ENCODE data around the gene FGF19. TPM values are rescaled to one million over a fixed set of nuclear protein-coding genes. Genes with fewer than 3 reads are reported as not detected.
A peak's percentile ranks its signal among the peaks of the same experiment; 100 is the strongest.

The FGF19 gene
- total and polyA plus RNA-seq, 9 of the 15 experiments (the other 6 are each of a cell fraction or from before 2014, with no cell fraction given), result 0.11 TPM; not detected in 8

DNA sequence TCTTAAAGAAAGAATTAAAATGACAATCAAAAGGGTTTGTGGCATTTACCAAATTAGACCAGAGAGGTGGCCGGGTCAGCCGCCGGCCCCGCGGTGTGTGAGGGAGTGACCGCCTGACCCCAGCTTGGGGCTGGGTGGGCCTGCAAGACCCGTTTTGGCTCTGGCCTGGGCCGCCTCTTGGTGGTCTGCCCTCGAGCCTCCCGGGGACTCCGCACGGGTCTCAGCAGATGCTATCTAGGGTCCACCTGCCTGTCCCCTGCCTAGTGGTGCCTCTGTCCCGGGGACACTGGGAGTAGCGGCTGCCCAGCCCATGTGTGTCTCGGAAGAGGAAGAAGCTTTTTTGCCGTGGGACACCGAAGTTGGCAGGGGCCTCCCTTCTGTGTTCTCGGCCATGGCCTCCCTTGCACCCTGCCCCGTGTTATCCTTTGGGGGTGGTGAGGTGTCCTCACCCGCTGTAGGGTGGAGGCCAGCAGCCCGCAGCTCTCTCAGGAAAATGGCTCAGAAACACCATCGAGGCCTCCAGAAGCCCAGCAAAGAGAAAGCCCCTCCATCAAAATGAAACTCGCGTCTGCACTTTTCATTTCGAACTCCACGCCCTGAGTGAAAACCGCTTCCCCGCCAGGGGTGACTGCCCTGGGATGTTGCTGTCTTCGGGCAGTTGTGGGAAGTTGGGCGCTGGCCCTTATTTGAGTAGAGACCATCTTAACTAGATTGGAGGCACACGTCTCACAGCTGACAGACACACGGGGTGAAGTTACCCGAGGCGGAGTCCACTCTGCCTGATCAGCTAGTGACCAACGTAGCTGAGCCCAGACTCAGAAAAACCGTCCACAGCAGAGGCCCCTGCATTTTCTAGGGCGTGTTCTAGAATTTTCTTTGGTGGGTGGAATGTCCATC lies 54.9 kb downstream of the FGF19 start:
- no peak overlapping the region for H2AFZ ChIP-seq (ENCODE audit: low read depth, low read length)
- intact Hi-C loops (cut with micrococcal nuclease), result loop anchor here (10.0 kb wide), 3 partner anchors 414 to 1014 kb away; no protein-coding TSS in a partner anchor
- no peaks in the 10 kb centered on the region; the same call in none of the 2 replicates for H4K20me1 ChIP-seq (replicated peaks; ENCODE audit: control insufficient read depth, insufficient read depth, low read length)
- H3K9ac ChIP-seq (ENCODE audit: insufficient read depth in 1 of 2, low read depth in 2 of 2, low read length in 2 of 2), result peak overlapping the region in 1 of 2 experiments; percentile 35; a peak in 1 of 4 replicates
- ChIA-PET CTCF (ENCODE audit: low intra/inter-chr PET ratio) (no interaction called here), POLR2A (no interaction called here)
- in situ Hi-C loops (cut with MboI), result no loop called here
- DNase-seq (ENCODE audit: extremely low read depth in 1 of 4, low spot score in 3 of 4) (no peak), ATAC-seq (no peak), FAIRE-seq (no peak)
- H3K9me3 ChIP-seq (replicated peaks; ENCODE audit: control insufficient read depth, insufficient read depth, low read depth, low read length), result no peaks in the 10 kb centered on the region
- H3K36me3 ChIP-seq (ENCODE audit: control insufficient read depth, insufficient read depth, low read length), result no peaks in the 10 kb centered on the region
- 70% methylated on average over 34 of the region's 37 CpGs for WGBS (ENCODE audit: insufficient coverage, low coverage, missing lambda C conversion rate)
- H3K79me2 ChIP-seq (ENCODE audit: control insufficient read depth, insufficient read depth, low read length), result no peaks in the 10 kb centered on the region
- no peak overlapping the region for H3K27ac ChIP-seq (ENCODE audit: extremely low read depth, low read depth, low read length)
- H3K4me3 ChIP-seq, result no peak overlapping the region
- peaks cover 3 to 51% of the 10 kb centered on the region in 2 experiments; a peak in 4 of 5 replicates for H3K4me1 ChIP-seq (replicated peaks in 1 of 2; ENCODE audit: control insufficient read depth in 2 of 2, insufficient read depth in 2 of 2, low read length in 2 of 2)
- no TSS peak for BruUV-seq (replicated peaks)
- no peak for TF ChIP-seq ILK (tag; IDR thresholded peaks at IDR 0.05; ENCODE audit: borderline replicate concordance, low read depth)
- 0 out of 2 replicates have a peak, but pooled peaks have one; percentile 22 for TF ChIP-seq POLR2G (IDR thresholded peaks at IDR 0.05; ENCODE audit: low read depth, low read length)
- H3K27me3 ChIP-seq (ENCODE audit: control insufficient read depth in 2 of 2, insufficient read depth in 2 of 2, low read length in 2 of 2), result no peaks in the 10 kb centered on the region
- no peaks in the 10 kb centered on the region for H3K9me1 ChIP-seq (ENCODE audit: control insufficient read depth, insufficient read depth, low read length)
- H3K4me2 ChIP-seq (ENCODE audit: insufficient read depth, low read length), result no peak overlapping the region

Other genes with a start within 250 kb of the FGF19 start
- gene LINC01488, start 222.4 kb downstream of the FGF19 start, total RNA-seq (2014; rRNA removed), result not detected in 2 replicates
- gene LINC01488, start 222.4 kb downstream of the FGF19 start, total RNA-seq (2014; rRNA removed; fragmentation: Illumina TruSeq; extraction: Trizol), result not detected in 2 replicates
- not detected in 2 replicates for gene LINC01488, start 222.4 kb downstream of the FGF19 start, total RNA-seq (2015; rRNA removed; fragmentation: Illumina TruSeq; extraction: Trizol)
- gene LINC01488, start 222.4 kb downstream of the FGF19 start, total RNA-seq (2021), result not detected in 2 replicates
- not detected in 2 replicates for gene LINC01488, start 222.4 kb downstream of the FGF19 start, polyA plus RNA-seq (2011; rRNA removed)
- not detected in 2 replicates for gene LINC01488, start 222.4 kb downstream of the FGF19 start, polyA plus RNA-seq (2014; fragmentation: Illumina TruSeq; extraction: Trizol)
- not detected for gene LINC01488, start 222.4 kb downstream of the FGF19 start, polyA plus RNA-seq (2014; fragmentation: Nextera tagmentation; extraction: Ambion mirVana)
- gene LINC01488, start 222.4 kb downstream of the FGF19 start, polyA plus RNA-seq (2014; rRNA removed), result not detected in 2 replicates
- 7.7 and 11.4 TPM in 2 replicates for gene CCND1, start 62.9 kb downstream of the FGF19 start, total RNA-seq (2014; rRNA removed)
- gene CCND1, start 62.9 kb downstream of the FGF19 start, total RNA-seq (2014; rRNA removed; fragmentation: Illumina TruSeq; extraction: Trizol), result 3.1 TPM in 2 replicates
- 2.2 and 3.8 TPM in 2 replicates for gene CCND1, start 62.9 kb downstream of the FGF19 start, total RNA-seq (2015; rRNA removed; fragmentation: Illumina TruSeq; extraction: Trizol)
- gene CCND1, start 62.9 kb downstream of the FGF19 start, total RNA-seq (2021), result 18.9 and 23.3 TPM in 2 replicates
- 16.7 and 19.7 TPM in 2 replicates for gene CCND1, start 62.9 kb downstream of the FGF19 start, polyA plus RNA-seq (2011; rRNA removed)
- gene CCND1, start 62.9 kb downstream of the FGF19 start, polyA plus RNA-seq (2014; fragmentation: Illumina TruSeq; extraction: Trizol), result 3.0 and 6.5 TPM in 2 replicates
- gene CCND1, start 62.9 kb downstream of the FGF19 start, polyA plus RNA-seq (2014; fragmentation: Nextera tagmentation; extraction: Ambion mirVana), result under 1 TPM; 0.04 to 0.13 TPM
- gene CCND1, start 62.9 kb downstream of the FGF19 start, polyA plus RNA-seq (2014; rRNA removed), result 6.4 and 7.5 TPM in 2 replicates
- 26.0 and 27.9 TPM in 2 replicates for gene LTO1, start 28.7 kb downstream of the FGF19 start, total RNA-seq (2014; rRNA removed)
- 14.3 and 16.3 TPM in 2 replicates for gene LTO1, start 28.7 kb downstream of the FGF19 start, total RNA-seq (2014; rRNA removed; fragmentation: Illumina TruSeq; extraction: Trizol)
- 18.6 and 19.1 TPM in 2 replicates for gene LTO1, start 28.7 kb downstream of the FGF19 start, total RNA-seq (2015; rRNA removed; fragmentation: Illumina TruSeq; extraction: Trizol)
- gene LTO1, start 28.7 kb downstream of the FGF19 start, total RNA-seq (2021), result 18.7 and 21.4 TPM in 2 replicates
- gene LTO1, start 28.7 kb downstream of the FGF19 start, polyA plus RNA-seq (2011; rRNA removed), result 15.9 and 19.9 TPM in 2 replicates
- 18.9 and 20.3 TPM in 2 replicates for gene LTO1, start 28.7 kb downstream of the FGF19 start, polyA plus RNA-seq (2014; fragmentation: Illumina TruSeq; extraction: Trizol)
- 1 to 10 TPM; 2.6 to 3.7 TPM for gene LTO1, start 28.7 kb downstream of the FGF19 start, polyA plus RNA-seq (2014; fragmentation: Nextera tagmentation; extraction: Ambion mirVana)
- gene LTO1, start 28.7 kb downstream of the FGF19 start, polyA plus RNA-seq (2014; rRNA removed), result 36.8 and 43.4 TPM in 2 replicates
- not detected in 2 replicates for gene FGF4, start 71.3 kb upstream of the FGF19 start, total RNA-seq (2014; rRNA removed)
- gene FGF4, start 71.3 kb upstream of the FGF19 start, total RNA-seq (2014; rRNA removed; fragmentation: Illumina TruSeq; extraction: Trizol), result not detected in 2 replicates
- gene FGF4, start 71.3 kb upstream of the FGF19 start, total RNA-seq (2015; rRNA removed; fragmentation: Illumina TruSeq; extraction: Trizol), result not detected in 2 replicates
- gene FGF4, start 71.3 kb upstream of the FGF19 start, total RNA-seq (2021), result not detected in 2 replicates
- gene FGF4, start 71.3 kb upstream of the FGF19 start, polyA plus RNA-seq (2011; rRNA removed), result not detected in 2 replicates
- not detected in 2 replicates for gene FGF4, start 71.3 kb upstream of the FGF19 start, polyA plus RNA-seq (2014; fragmentation: Illumina TruSeq; extraction: Trizol)
- not detected for gene FGF4, start 71.3 kb upstream of the FGF19 start, polyA plus RNA-seq (2014; fragmentation: Nextera tagmentation; extraction: Ambion mirVana)
- not detected in 2 replicates for gene FGF4, start 71.3 kb upstream of the FGF19 start, polyA plus RNA-seq (2014; rRNA removed)
- not detected in 2 replicates for gene FGF3, start 115.4 kb upstream of the FGF19 start, total RNA-seq (2014; rRNA removed)
- not detected in 2 replicates for gene FGF3, start 115.4 kb upstream of the FGF19 start, total RNA-seq (2014; rRNA removed; fragmentation: Illumina TruSeq; extraction: Trizol)
- not detected in 2 replicates for gene FGF3, start 115.4 kb upstream of the FGF19 start, total RNA-seq (2015; rRNA removed; fragmentation: Illumina TruSeq; extraction: Trizol)
- not detected in 2 replicates for gene FGF3, start 115.4 kb upstream of the FGF19 start, total RNA-seq (2021)
- not detected in 2 replicates for gene FGF3, start 115.4 kb upstream of the FGF19 start, polyA plus RNA-seq (2011; rRNA removed)
- gene FGF3, start 115.4 kb upstream of the FGF19 start, polyA plus RNA-seq (2014; fragmentation: Illumina TruSeq; extraction: Trizol), result not detected in 2 replicates
- gene FGF3, start 115.4 kb upstream of the FGF19 start, polyA plus RNA-seq (2014; fragmentation: Nextera tagmentation; extraction: Ambion mirVana), result not detected
- gene FGF3, start 115.4 kb upstream of the FGF19 start, polyA plus RNA-seq (2014; rRNA removed), result not detected in 2 replicates